ENCODE data around the gene KCNG4.

- TF ChIP-seq CTCF (conservative IDR thresholded peaks at IDR 0.05; ENCODE audit: low read length) (no peak), EZH2phosphoT487 (IDR thresholded peaks at IDR 0.05; ENCODE audit: borderline replicate concordance) (no peak)
Observed at GRCh38 chr16:84225571-84225970, 14.2 kb downstream of the KCNG4 start.

Measured in Loucy (cell line).